Activated naive CD4-positive, alpha-beta T cell treated with anti-CD3 and anti-CD28 coated beads, Interleukin-2, amount 50 U/mL, for 24 hours (primary cell): ENCODE measurements around the gene TCTN2.

Experiments used
- H3K27ac Mint-ChIP-seq: one replicate; pipeline ENCODE4 v1.8.0; 2021; ENCODE audit warnings: mild to moderate bottlenecking, mixed read lengths
- H3K27me3 Mint-ChIP-seq: one replicate; pipeline ENCODE4 v1.8.0; 2021; ENCODE audit warnings: mixed read lengths
- H3K36me3 Mint-ChIP-seq: one replicate; pipeline ENCODE4 v1.8.0; 2021; ENCODE audit warnings: mixed read lengths
- H3K4me1 Mint-ChIP-seq: one replicate; pipeline ENCODE4 v1.8.0; 2021; ENCODE audit warnings: mixed read lengths
- H3K4me3 Mint-ChIP-seq: one replicate; pipeline ENCODE4 v1.8.0; 2021; ENCODE audit warnings: mild to moderate bottlenecking, mixed read lengths
- H3K9me3 Mint-ChIP-seq: one replicate; pipeline ENCODE4 v1.8.0; 2021; ENCODE audit warnings: mixed read lengths

The TCTN2 gene

DNA sequence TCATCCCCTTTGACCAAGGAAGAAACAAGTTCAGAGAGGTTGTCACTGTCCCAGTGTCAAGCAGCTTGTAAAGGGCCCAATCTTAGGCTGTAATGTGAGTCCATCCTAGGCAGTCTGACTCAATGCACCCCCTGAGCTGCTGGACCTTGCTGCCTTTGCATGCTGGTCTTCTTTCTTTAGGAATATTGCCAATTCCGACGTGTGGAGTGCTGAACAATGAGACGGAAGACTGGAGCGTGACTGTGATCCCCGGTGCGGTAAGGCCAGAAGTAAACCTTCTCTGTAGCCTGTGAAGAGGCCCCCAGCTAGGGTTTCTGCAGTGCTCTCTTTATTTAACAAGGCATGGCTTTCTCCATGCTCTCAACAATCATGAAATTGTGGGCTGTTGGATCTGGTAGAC lies 963 bp downstream of the TCTN2 start:
- Mint-ChIP-seq H3K4me3 (peak overlapping the region; percentile 85), H3K27me3 (no peaks in the 10 kb centered on the region), H3K27ac (no peak overlapping the region)

DNA sequence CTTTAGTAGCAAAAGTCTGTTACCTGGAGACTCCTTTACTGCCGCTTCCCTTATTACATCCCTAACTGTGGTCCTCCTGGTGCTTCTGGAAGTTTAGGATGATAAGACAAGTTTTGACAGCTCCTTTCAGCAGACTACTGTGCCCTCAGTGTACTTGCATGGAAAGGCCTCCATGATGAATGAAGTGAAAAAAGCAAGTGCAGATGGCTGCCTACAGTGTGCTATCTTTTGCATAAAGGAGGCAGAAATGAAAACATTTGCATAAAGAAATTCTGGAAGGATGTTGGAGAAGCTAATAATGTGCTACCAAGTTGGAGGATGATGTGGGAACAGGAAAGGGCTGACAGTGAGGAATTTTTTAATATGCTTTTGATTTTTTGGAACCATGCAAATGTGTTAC lies 4.5 kb downstream of the TCTN2 start:
- Mint-ChIP-seq H3K27me3 (no peaks in the 10 kb centered on the region), H3K27ac (no peak overlapping the region), H3K36me3 (peaks cover 2% of the 10 kb centered on the region), H3K4me3 (no peak overlapping the region), H3K9me3 (no peaks in the 10 kb centered on the region), H3K4me1 (peaks cover 20% of the 10 kb centered on the region)

More for the DNA sequence above, 963 bp downstream of the TCTN2 start:
- Mint-ChIP-seq H3K4me1 (peaks cover 20% of the 10 kb centered on the region), H3K36me3 (peaks cover 2% of the 10 kb centered on the region), H3K9me3 (no peaks in the 10 kb centered on the region)

DNA sequence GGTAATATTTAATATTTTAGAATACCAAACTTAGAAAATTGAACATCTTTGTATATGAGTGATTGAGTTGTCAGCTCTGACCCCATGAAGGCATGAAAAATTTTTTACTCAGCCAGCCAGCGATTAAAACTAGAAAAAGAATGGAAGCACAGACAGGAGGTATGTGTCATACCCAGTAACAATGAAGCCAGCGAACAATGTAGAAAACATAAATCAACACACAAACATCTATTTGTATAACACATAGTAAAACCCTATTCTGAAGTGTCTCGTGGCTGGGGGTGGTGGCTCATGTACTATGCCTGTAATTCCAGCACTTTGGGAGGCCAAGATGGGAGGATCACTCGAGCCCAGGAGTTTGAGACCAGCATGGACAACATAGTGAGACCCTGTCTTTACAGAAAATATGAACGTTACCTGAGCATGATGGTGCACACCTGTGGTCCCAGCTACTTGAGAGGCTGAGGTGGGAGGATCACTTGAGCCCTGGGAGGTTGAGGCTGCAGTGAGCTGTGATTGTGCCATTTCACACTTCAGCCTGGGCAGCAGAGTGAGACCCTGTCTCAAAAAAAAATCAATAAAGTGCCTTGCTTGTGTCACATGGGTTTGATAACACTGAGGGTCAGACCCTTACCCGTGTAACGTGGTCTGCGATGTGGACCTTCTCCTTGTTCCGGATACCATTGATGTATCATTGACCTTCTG lies 5.9 kb downstream of the TCTN2 start:
- H3K36me3 Mint-ChIP-seq = peaks cover 2% of the 10 kb centered on the region
- H3K27me3 Mint-ChIP-seq = no peaks in the 10 kb centered on the region
- H3K9me3 Mint-ChIP-seq = no peaks in the 10 kb centered on the region
- no peak overlapping the region for H3K4me3 Mint-ChIP-seq
- H3K27ac Mint-ChIP-seq = no peak overlapping the region
- peaks cover 10% of the 10 kb centered on the region for H3K4me1 Mint-ChIP-seq

DNA sequence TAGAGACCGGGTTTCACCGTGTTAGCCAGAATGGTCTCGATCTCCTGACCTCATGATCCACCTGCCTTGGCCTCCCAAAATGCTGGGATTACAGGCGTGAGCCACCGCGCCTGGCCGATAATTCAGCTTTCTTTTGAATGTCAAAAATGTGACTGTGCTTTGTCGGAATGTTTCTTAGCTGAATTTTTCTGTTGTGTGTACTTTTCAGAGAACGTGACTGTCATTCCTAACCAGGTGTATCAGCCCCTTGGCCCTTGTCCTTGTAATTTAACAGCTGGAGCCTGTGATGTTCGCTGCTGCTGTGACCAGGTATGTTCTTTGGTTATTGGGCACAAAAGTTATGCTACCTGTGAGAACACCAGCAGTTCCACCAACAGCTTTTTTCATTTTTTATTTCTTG lies 8.1 kb downstream of the TCTN2 start:
- Mint-ChIP-seq H3K27ac (no peak overlapping the region), H3K9me3 (no peaks in the 10 kb centered on the region), H3K36me3 (peaks cover 2% of the 10 kb centered on the region), H3K4me3 (no peak overlapping the region), H3K4me1 (no peaks in the 10 kb centered on the region), H3K27me3 (no peaks in the 10 kb centered on the region)

DNA sequence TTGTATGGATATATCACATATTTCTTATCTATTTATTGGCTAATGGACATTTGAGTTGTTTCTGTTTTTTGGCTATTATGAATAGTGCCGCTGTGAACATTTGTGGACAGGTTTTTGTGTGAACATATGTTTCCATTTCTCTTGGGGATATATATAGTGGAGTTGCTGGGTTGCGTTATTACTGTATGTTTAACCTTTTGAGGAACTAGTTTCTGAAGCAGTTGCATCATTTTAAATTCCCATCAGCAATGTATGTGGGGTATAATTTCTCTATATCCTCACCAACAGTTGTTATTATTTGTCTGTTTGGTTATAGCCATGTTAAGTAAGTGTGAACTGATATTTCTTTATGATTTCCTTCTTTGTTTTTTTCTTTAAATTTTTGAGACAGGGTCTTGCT lies 10.7 kb downstream of the TCTN2 start:
- no peaks in the 10 kb centered on the region for H3K4me1 Mint-ChIP-seq
- H3K4me3 Mint-ChIP-seq = no peak overlapping the region
- H3K27me3 Mint-ChIP-seq = no peaks in the 10 kb centered on the region
- H3K27ac Mint-ChIP-seq = no peak overlapping the region
- H3K9me3 Mint-ChIP-seq = no peaks in the 10 kb centered on the region
- peaks cover 2% of the 10 kb centered on the region for H3K36me3 Mint-ChIP-seq

DNA sequence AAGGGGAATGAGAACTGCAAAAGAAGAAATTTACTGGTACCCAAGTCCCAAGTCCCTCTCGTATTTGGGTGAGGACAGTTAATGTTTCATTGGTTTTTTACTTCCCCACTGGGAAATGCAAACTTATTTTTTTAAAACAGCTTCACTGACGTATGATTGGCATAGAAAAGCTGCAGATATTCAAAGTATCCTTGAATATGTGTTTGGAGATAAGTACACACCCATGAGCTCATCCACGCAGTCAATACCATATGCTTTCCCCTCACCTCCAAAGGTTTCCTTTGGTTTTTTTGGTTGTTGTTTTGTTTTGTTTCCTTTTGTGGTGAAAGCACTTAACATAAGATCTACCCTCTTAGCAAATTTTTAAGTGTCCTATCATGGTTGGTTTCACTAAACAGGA lies 13.1 kb downstream of the TCTN2 start:
- Mint-ChIP-seq H3K4me1 (no peaks in the 10 kb centered on the region), H3K27ac (no peak overlapping the region), H3K4me3 (no peak overlapping the region), H3K9me3 (no peaks in the 10 kb centered on the region), H3K27me3 (no peaks in the 10 kb centered on the region), H3K36me3 (peaks cover 3% of the 10 kb centered on the region)

DNA sequence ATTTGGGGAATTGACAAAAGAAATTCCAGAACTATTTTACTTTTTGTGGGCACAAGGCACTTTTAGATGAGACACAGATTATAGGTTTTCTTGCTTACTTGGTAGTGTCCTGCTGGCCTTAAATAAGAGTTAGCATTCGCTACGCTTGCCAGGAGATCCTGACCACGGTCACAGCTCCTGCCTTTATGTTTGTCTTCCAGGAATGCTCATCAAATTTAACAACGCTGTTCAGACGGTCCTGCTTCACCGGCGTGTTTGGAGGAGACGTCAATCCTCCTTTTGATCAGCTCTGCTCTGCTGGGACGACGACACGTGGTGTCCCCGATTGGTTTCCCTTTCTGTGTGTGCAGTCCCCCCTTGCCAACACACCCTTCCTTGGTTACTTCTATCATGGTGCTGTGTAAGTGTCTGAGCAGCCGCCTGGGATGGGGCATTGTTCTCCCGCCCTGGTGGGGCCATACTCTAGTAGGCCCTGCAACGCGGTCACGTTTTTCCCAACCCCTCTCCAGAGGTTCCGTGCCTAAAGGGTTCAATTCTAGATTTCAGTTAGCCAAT lies 15.8 kb downstream of the TCTN2 start:
- H3K27me3 Mint-ChIP-seq = no peaks in the 10 kb centered on the region
- H3K27ac Mint-ChIP-seq = no peak overlapping the region
- no peaks in the 10 kb centered on the region for H3K4me1 Mint-ChIP-seq
- H3K4me3 Mint-ChIP-seq = no peak overlapping the region
- no peaks in the 10 kb centered on the region for H3K9me3 Mint-ChIP-seq
- H3K36me3 Mint-ChIP-seq = peaks cover 3% of the 10 kb centered on the region

DNA sequence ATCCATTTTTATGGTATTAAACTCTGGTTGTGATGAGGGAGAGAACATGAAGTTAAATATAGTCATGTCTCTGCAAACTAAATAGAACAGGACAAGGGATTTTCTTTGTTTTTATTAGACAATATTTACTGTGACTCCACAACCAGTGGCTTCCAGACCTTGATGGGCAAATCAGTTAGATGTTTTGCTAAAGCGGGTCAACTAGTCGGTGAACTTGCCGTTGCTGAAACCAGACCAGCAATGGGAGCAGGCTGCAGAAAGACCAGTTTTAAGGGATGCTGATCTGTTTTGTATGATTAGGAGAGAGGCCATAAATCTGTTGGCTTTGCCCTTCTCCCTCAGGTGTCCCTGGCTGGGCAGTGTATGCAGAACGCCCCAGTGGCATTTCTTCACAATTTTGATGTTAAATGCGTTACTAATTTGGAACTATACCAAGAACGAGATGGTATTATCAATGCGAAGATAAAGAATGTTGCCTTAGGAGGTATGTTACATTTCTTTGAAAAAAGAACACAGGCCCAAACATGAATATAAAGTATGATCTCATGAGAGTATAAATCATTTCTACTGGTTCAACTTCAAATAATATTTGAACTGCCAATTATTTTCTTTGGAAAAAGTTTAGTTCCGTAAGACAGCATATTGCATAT lies 19.4 kb downstream of the TCTN2 start:
- Mint-ChIP-seq H3K27ac (no peak overlapping the region), H3K9me3 (no peaks in the 10 kb centered on the region), H3K4me3 (no peak overlapping the region), H3K27me3 (no peaks in the 10 kb centered on the region), H3K36me3 (peaks cover 2% of the 10 kb centered on the region), H3K4me1 (no peaks in the 10 kb centered on the region)

DNA sequence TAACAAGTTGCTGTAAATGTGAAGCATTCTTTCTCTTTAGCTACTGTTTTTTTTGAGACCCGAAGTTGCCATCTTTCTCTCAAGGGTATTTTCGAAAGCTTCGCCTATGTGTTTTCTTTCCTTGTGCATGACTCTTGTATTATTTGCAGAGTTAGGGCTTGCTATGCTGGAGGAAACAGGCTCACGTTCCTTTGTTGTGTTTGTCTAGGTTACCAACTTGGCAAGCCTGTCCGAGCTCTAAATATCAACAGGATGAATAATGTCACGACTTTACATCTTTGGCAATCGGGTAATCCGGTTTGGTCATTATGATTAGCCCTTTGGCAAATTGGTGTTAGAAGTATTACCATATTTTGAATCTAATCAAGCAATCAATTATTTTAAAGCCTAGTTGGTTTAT lies 25.3 kb downstream of the TCTN2 start:
- Mint-ChIP-seq H3K27me3 (no peaks in the 10 kb centered on the region), H3K4me3 (no peak overlapping the region), H3K36me3 (peaks cover 4% of the 10 kb centered on the region), H3K9me3 (no peaks in the 10 kb centered on the region), H3K4me1 (no peaks in the 10 kb centered on the region), H3K27ac (no peak overlapping the region)

DNA sequence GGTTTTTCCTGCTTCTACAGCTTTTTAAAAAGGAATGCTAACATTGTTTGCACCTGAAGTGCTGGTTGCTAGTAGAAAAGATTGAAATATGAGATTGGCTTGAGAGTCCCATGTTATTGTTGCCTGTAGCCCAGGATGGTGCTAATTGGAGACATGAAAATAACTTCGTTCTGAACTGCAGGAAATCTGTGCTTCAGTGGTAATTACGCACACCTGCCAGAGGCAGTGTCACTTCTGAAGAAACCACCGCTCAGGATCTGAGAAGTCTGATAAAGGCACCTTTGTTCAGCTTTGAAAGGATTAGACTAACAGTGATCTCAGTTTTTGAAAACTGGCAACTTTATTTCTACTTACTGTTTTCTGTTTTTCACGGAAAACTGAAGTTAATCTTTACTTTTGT lies 25.7 kb downstream of the TCTN2 start:
- H3K27me3 Mint-ChIP-seq = no peaks in the 10 kb centered on the region
- H3K27ac Mint-ChIP-seq = no peak overlapping the region
- H3K36me3 Mint-ChIP-seq = peaks cover 4% of the 10 kb centered on the region
- no peaks in the 10 kb centered on the region for H3K4me1 Mint-ChIP-seq
- H3K4me3 Mint-ChIP-seq = no peak overlapping the region
- H3K9me3 Mint-ChIP-seq = no peaks in the 10 kb centered on the region

DNA sequence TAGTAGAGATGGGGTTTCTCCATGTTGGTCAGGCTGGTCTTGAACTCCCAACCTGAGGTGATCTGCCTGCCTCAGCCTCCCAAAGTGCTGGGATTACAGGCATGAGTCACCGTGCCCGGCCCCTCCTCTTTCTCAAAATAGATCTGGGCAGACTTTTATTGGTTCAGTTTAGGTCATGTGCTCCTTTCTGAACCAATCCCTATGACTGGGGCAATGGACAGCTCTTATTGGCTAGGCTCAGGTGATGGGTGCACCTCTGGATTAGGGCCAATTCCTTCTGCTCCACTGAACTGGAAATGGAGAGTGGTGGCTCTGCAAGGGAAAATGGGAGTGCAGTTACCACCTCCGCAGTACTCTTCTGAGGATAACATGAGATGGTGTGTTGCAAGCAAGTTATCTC lies 35.0 kb downstream of the TCTN2 start:
- Mint-ChIP-seq H3K9me3 (no peaks in the 10 kb centered on the region), H3K4me1 (peaks cover 2% of the 10 kb centered on the region), H3K36me3 (peaks cover 2% of the 10 kb centered on the region), H3K4me3 (no peak overlapping the region), H3K27ac (no peak overlapping the region), H3K27me3 (no peaks in the 10 kb centered on the region)

DNA sequence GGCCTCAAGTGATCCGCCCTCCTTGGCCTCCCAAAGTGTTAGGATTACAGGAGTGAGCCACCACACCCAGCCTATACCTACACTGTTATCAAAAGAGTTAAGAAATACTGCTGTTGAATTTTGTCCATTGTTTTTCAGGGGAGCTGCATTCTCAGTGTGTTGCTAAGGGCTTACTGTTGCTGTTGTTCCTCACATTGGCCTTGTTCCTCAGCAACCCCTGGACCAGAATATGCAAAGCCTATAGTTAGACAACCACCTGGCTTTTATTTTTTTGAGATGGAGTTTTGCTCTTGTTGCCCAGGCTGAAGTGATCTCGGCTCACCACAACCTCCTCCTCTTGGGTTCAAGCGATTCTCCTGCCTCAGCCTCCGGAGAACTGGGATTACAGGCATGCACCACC lies 36.6 kb downstream of the TCTN2 start:
- Mint-ChIP-seq H3K9me3 (no peaks in the 10 kb centered on the region), H3K27ac (no peak overlapping the region), H3K4me1 (peaks cover 9% of the 10 kb centered on the region), H3K36me3 (no peaks in the 10 kb centered on the region), H3K27me3 (no peaks in the 10 kb centered on the region), H3K4me3 (no peak overlapping the region)

DNA sequence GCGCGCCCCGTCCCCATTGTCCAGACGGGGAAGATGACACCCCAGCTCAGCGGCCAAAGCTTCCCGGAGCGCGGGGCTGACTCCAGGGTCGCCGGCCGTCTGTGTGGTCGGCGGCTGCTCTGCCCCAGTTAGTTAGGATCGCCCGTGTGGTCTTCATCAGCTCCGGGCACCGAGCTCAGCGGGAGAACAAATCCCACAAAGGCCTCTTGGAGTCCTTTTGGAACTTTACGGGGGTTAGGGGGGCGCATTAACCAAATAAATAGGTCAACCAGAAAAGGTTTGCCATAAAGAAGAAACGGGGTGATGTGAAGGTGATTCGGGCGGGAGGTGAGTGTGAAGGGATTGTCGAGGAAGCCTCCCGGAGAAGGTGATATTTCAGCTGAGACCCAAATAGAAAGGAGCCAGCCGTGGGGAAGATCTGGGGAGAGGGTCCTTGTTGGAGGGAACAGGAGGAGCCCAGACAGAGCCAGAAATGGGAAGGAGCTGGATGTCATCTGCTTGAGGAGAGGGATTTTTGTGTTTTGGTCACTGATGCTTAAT lies 41.9 kb downstream of the TCTN2 start:
- peak overlapping the region; percentile 97 for H3K4me3 Mint-ChIP-seq
- H3K4me1 Mint-ChIP-seq = peaks cover 42% of the 10 kb centered on the region
- H3K27me3 Mint-ChIP-seq = no peaks in the 10 kb centered on the region
- peaks cover 4% of the 10 kb centered on the region for H3K36me3 Mint-ChIP-seq
- H3K27ac Mint-ChIP-seq = peak overlapping the region; percentile 86
- H3K9me3 Mint-ChIP-seq = no peaks in the 10 kb centered on the region

DNA sequence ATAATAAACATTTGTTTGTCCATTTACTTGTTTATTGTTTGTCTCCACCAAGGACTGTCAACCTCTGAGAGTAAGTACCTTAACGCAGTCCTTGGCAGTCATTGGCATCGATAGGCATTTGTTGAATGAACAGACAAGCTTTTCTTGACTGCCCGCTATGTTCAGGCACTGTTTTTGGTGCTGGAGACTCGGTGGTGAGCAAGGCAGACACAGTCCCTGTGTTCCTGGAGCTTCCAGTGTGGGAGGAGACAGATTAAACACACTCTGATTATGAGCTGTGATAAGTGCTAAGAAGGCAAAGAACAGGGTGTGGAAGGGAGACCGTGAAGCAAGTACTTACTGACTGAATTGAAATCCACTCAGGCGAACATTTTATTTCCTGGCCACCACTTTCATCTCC lies 42.5 kb downstream of the TCTN2 start:
- peaks cover 4% of the 10 kb centered on the region for H3K36me3 Mint-ChIP-seq
- no peaks in the 10 kb centered on the region for H3K27me3 Mint-ChIP-seq
- peak overlapping the region; percentile 86 for H3K27ac Mint-ChIP-seq
- peaks cover 42% of the 10 kb centered on the region for H3K4me1 Mint-ChIP-seq
- H3K4me3 Mint-ChIP-seq = peak overlapping the region; percentile 97
- H3K9me3 Mint-ChIP-seq = no peaks in the 10 kb centered on the region

DNA sequence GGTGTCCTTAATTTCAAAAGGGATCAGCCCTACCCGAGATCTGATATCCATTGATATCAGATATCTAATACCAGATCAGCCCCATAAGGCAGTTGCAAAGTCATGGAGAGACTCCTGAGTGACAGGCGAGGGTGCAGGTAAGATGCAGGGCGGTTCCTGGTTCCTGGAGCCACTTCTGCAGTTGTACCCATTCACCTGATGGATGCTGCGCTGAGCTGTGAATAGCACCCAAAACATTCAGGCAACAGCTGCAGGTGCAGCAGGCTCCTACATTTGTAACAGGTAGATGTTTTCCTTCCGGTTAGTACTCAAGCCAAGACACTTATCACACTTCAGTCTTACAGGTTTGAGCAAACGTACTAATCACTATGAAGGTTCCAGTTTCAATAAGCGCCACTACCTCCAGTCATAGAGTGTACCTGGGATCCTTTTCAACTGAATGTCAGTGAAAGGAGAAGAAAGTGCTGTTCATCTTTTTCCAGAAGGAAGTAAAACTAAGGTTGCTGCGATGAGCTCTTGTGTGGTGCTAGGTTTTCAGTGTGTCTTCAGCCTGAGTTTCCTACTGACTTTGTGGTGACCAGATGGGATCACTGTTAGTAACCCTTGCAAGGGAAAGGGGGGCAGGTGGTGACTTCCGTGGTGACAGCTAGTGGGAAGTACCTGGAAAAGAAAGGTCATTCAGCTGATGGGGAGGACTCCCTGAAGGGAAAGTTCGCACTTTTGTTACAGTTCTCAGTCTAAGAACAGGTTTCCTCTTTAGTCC lies 43.1 kb downstream of the TCTN2 start:
- Mint-ChIP-seq H3K9me3 (no peaks in the 10 kb centered on the region), H3K4me3 (peak overlapping the region; percentile 97), H3K4me1 (peaks cover 42% of the 10 kb centered on the region), H3K27me3 (no peaks in the 10 kb centered on the region), H3K36me3 (peaks cover 4% of the 10 kb centered on the region), H3K27ac (peak overlapping the region; percentile 86)

DNA sequence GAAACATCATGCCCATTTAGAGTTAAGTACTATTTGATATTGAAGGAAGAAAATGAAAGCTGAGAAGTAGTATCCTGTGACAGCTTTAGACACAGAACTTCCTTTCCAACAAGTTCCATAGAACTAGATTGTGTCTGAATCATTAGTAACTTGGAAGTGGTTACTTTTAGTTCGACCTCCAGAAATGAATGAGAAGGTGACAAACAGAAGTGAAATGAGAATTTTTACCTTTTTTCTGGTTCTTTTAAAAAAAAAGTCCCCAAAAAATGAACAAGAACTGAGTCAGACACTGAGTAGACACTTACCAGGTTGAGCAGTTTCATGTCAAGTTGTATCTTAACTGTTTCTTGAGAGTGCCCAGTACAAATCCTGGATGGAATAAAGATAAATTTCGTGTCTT lies 44.3 kb downstream of the TCTN2 start:
- Mint-ChIP-seq H3K36me3 (peaks cover 4% of the 10 kb centered on the region), H3K9me3 (no peaks in the 10 kb centered on the region), H3K4me1 (peaks cover 42% of the 10 kb centered on the region), H3K27me3 (no peaks in the 10 kb centered on the region), H3K4me3 (peak overlapping the region; percentile 97), H3K27ac (peak overlapping the region; percentile 86)
